Middle frontal gyrus (tissue), 1 donor: Measurements from ENCODE around the gene ALOX15.
"Not testable (repeated sequence)": the region's sequence is repeated elsewhere in the genome, so short reads cannot be mapped to it uniquely, and the experiment has no call there.

Experiments used
- DNase-seq: peaks from one replicate; pipeline ENCODE4 v3.0.0-alpha.2; 2015; ENCODE audit warnings: low spot score; ENCODE audit errors: extremely low spot score

The ALOX15 gene

DNA sequence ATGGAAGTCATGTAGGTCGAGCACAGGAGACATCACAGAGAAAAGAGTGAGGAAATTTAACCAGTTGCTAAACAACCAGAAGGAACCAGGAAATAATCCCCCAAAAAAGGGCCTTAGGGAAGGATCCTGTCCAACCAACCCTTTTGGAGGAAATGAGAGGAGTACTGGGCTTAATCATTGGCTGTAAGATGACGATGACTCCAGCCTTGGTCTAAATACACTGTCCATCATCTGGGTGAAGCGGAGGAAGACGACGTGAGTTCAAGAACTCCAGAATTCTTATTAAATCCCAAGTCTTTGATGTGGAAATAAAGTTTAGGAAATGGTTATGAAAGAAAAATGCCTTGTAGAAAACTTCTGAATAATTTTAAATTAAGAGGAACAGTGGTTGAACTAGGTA is 11.5 kb upstream of the ALOX15 start:
- DNase-seq, result no peak

DNA sequence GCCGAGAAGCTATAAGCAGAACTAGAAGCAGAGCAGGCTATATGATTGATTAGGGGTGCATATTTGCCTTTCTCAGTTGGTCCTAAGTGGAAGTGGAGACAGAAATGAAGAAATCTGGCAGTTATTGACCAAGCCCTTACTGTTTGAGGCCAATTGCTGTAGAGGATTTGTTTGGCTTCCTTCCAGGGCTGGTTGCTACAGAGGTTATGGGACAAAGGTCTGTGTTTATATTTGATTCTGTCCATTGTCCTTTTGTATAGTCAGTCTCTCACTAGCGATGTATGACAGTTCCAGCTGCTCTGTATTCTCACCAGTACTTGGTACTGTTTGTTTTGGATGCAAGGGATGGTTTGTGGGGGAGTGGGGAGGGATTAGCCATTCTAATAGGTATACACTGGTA is 7.3 kb upstream of the ALOX15 start:
- DNase-seq, result no peak

DNA sequence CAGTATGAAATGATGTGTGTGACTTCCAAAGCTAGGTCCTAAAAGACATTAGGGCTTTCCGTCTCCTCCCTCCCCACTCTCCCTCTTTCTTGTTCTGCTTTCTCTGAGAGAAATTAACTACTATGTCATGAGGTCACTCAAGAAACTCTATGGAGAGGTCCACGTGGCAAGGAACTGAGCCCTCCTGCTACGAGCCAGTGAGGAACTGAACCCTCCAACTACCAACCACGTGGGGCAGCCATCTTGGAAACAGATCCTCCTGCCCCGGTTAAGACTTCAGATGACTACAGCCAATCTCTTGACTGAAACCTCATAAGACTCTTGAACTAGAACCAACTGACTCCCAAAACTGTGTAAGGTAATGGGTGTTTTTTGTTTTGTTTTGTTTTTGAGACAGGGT is 4.2 kb upstream of the ALOX15 start:
- no peak for DNase-seq

DNA sequence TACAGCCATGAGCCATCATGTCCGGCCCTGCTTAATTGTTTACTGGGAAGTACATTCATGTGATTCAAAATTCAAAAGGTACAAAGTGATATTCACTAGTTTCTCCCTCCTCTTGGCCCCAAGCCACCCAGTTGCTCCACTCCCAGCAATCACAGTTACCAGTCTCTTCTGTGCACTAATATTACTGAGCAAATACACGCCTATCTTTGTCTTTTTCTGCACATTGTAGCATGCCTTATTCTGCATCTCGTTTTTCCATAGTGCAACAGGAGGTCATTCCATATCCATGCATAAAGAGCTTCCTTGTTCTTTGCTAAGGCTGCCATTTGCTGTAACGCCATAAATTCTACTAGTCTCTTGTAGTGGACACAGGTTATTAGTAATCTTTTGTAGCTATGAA is 2.2 kb upstream of the ALOX15 start:
- no peak for DNase-seq

DNA sequence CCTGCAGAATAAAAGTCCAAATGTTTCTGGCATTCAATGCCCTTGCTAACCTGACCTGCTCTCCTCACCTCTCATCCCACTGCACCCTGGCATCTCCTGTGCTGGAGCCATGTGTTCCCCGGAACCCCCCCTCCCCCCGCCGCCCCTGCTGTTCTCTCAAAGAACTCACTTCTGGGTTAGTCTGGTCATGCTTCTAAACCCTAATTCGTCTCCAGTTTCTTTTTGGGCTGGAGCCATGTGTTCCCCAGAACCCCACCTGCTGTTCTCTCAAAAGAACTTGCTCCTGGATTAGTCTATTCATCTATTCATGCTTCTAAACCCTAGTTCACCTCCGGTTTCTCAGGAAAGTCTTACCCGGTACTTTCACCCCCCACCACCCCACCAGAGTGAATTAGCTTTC is 808 bp upstream of the ALOX15 start:
- no peak for DNase-seq

DNA sequence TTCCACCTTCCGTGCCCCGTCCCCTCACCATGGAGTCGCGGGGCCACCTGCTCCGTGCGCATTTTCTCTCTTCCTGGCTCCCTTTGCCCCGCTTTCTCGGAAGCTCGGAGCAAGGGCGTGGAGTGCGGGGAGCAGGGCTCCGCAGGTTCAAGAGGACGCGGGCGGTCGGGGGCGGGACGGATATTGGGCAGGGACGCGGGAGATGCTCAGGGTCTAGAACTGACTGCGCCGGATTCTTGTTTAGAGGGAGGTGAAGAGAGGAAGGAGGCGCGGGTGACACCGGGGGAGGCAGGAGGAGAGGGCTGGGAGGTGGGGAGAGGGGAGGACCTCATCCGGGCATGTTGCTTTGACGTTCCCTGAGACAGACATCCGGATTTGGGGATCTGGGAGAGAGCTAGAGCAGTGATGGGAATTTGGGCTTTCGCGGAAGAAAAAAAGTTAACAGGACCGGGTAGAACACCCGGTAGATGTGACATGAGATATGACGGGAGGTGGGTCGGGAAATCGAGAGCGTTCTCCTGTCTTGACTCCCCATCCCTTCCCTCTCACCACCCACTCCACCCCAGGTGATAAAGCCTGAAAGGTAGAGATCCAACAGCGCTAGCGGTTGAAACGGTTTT is 799 bp downstream of the ALOX15 start:
- DNase-seq, result not testable (repeated sequence)

DNA sequence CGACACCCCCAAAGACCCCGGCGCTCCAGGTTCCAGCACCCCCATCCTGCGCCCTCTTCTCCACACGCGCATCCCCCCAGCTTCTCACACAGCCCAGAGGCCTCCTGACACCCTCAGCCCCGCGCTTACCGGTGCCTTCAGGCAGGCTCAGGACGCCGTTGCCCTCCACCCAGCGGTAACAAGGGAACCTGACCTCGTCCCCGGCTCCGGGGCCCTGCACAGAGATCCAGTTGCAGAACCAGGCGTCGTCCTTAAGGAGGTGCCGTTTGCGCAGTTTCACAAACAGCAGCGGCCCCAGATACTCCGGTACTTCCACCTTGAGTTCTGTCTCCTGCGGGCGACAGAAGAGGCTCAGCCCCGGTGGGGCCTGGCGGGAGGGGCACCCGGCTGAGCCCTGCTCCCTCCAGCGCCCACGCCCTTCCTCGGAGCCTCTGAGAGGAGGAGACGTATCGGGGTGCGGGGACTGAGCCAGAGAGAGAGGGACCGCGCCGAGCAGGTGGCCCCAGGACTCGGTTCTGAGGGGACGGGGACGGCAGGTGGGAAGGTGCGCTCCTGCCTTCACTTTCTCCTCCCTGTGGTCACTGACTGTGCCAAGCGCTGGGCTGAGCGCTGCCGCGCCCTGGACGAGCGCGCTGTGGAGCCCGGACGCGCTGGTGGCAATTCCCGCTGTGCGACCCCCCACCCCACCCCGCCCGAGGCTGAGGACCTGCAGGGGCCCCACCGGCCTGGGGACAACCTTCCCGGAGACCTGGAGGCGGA is 2.0 kb downstream of the ALOX15 start:
- not testable (repeated sequence) for DNase-seq

DNA sequence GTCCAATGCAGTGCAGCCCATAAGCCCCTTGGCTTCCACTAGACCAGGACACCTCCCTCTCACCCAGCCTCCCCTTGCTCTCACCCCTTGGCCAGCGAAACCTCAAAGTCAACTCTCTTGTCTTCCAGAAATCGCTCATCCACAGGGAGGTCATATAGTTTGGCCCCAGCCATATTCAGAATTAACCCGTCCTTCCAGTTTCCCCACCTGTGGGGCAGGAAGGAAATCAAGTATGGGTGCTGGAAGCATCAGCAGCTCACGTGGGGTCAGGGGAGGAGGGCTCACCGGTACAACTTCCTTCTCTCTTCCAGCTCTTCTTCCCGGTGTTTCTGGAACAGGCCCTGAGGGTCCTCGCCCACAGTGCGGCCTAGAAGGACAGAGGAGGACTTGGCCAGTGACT is 2.7 kb downstream of the ALOX15 start:
- not testable (repeated sequence) for DNase-seq

DNA sequence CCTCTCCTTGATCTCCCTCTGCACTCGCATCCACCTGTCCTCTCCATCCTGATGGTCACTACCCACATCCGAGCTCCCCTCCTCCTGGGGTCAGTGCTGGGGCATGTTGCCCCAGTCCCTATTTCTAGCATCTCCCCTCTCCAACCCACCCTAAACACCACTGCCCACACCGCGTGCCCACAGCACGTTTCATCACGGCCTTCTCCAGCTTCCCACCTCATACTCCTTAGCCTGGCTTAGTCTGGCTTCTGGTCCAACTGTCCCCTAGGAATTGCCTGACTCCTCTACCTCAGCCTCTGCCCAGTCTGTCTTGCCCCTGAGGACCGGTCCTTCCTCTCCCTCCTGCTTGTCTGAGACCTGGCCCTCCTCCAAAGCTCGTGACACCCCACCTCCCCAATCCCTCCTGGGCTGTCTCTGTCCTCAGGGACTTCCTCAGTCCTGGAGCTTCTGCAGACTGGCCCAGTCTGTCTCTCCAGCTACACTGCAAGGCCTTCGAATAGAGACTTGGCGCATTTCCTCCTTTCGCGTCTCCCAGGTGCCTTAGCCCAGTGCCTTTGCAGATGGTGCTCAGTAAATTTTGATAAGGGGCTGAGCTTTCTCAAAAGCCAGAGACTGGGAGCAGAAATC is 4.9 kb downstream of the ALOX15 start:
- no peak for DNase-seq

DNA sequence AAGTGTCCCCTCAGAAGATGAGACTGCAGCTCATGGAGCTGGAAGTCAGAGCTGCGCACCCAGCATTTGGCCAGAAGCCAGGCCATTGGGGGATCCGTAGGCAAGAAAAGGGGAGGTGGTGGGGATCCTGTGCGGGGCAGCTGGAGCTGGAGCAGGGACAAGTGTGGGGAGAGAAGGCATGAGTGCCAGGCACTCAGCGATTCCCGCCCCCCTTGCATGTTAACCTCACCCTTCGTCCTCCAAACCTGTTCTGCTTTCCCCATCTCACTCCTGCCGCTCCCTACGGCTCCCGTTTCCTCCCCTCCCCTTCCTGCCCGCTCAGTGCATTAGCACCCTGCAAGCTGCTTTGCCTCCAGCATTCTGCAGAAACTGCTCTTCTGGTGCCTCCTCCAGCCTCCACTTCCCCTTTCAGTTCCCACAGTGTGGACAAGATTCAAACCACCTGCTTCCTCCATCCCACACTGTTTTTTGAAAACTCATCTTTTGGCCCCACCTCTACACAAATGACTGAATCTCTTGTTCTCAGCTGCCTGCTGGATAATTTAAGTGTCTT is 5.6 kb downstream of the ALOX15 start:
- DNase-seq, result no peak

DNA sequence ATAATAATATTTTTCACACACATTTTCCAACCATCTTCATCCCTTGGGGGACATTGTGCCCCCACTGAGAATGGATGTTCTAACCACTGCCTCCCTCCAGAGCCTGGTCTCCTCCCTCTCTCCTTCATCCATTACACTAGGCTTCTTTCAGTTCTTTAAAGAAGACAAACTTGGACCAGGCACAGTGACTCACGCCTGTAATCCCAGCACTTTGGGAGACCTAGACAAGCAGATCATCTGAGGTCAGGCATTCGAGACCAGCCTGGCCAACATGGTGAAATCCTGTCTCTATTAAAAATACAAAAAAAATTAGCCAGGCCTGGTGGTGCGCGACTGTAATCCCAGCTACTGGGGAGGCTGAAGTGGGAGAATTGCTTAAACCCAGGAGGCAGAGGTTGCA is 6.5 kb downstream of the ALOX15 start:
- no peak for DNase-seq

DNA sequence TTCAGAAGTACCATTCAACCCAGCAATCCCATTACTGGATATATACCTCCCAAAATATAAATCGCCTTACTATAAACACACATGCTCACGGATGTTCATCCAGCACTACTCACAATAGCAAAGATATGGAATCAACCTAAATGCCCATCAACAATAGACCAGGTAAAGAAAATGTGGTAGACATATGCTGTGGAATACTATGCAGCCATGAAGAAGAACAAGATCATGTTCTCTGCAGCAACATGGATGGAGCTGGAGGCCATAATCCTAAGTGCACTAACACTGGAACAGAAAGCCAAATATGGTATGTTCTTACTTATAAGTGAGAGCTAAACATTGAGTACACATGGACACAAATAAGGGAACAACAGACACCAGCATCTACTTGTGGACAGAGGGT is 7.8 kb downstream of the ALOX15 start:
- no peak for DNase-seq

DNA sequence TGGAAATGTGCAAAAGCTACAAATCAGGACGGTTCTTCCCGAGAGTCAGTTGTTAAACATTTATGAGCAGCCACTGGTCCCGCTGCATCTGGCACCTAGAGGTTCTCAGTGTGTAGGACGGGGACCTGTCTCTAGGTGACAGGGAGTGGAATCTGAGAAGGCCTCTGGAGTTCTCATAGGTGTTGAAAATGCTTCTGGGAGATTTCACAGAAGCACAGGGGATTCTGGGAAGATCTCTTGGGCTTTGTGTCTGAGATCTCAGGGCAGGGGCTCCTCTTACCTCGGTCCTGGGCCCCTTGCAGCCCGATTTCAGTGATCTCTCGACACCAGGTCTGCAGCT is 8.9 kb downstream of the ALOX15 start:
- DNase-seq, result no peak

DNA sequence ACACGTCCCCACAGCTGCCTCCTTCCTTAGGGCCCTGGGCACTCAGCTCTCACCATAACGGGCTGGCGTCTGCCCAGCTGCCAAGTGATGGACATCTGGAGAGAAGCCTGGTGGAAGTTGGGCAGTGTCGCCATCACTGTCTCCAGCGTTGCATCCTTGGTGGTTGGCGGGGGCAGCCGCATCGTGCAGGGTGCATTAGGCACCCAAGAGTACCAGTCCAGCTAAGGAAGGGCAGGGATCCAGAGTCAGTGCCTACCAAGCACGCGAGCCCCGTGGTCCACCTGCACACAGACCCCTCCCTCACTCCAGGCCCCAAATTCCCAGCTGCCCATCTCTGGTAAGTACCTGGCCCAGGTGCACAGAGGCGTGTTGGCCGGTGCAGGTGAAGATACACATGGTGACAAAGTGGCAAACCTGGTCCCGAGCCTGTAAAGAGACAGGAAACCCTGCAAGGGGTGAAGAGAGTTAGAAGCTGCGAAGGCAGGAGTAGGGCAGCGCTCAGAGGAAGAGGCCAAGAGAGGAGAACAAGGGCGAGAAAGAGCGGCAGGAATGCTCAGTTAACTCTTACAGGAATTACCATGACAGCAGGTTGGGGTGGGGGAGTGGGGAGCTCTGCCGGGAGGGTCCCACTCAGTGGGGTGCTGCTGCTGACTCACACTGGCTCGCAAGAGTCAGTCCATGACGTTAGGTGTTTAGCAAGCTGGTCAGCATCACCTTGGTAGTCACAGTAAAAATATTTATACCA is 9.5 kb downstream of the ALOX15 start:
- no peak for DNase-seq

DNA sequence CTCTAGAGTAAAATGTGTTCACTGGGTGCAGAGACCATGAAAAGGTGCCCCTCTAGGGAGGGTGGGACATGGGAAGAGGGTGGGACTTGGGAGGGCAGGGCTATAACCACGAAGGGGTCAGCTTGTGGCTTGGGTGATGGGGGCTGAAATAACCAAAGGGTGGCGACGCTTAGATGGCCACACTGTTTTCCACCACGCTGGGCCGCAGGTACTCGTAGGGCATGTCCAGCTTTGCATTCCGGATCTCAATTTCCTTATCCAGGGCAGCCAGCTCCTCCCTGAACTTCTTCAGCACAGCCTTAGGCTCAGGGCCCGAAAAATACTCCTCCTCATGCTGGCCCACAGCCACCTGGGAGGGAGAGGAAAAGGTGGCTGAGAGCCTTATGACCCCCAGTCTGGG is 10.0 kb downstream of the ALOX15 start:
- no peak for DNase-seq

DNA sequence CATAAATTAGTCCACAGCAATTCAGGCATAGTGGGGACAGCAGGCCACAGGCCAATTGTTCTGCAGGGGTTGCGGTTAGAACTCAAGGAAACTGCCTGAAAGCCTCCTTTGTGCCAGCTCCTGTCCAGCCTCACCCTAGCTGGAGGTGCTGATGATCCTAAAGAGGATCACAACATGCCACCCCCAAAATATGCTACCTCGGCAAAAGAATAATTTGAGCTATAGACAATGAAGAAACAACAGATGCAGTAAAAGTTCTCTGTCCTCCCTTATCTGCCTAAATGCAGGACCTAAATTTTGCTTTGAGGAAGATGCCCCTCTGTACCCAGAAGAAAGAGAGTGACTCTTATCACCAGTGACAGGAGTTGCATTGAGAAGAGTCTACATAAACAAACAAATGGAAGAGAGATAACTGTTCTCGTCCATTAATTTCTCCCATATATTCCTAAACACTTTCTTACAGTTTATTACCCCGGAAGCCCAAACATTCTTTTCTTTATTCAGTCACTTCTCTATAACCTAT is 14.7 kb downstream of the ALOX15 start:
- no peak for DNase-seq

DNA sequence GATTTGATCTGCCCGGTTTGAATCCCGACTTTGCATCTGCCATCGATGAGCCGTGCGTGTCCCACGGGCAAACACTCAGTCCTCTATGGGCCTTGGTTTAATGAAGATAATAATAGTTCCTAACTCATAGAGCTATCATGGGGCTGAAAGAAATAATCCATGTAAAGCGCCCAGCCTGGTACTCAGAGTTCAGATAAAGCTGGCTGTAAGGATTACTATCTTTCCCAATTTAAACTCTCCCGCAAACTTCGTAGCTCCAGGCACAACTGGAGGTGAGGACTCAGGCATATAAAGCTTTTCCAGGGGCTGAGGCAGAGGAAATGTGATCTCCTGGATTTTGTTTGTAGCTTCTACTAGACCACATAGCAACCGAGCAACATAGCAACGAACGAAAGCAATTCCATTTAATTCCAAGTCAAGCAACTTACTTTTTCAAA is 16.3 kb downstream of the ALOX15 start:
- DNase-seq, result no peak

DNA sequence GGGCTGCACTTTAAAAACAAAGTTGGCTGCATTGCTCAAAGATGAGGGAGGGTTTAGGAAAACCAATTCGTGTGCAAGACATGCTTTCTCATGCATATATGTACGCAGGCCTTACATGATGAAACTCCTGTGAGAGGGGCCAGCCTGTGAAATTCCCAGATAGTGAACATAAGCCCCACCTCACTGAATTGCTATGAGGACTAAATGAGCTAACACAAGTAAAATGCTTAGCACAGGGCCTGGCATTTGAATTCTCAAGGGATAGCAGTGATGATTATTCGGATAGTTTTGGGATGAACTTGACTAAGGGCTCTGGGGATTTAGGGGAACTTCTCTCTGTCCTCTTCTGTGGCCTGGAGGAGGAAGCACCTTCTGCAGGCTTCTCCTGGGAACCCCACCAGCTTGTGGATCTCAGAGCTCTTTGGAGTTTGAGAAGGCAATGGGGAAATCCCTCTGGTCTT is 17.0 kb downstream of the ALOX15 start:
- DNase-seq, result not testable (repeated sequence)

DNA sequence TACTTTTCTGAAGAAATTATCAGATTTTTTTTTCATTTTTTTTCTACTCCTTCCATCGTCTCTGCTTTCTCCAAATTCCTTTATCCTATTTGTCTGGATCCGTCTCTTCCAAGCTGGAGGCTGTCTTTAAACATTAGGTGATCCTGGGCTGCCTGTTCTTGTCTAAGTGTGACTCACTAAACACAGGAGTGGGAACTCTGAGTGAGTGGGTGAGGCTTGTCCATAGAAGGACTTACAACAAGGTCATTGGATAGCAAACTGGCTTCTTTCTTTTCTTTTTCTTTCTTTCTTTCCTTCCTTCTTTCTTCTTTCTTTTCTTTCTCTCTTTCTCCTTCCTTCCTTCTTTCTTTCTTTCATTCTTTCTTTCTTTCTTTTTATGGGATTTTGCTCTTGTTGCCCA is 18.2 kb downstream of the ALOX15 start:
- no peak for DNase-seq

DNA sequence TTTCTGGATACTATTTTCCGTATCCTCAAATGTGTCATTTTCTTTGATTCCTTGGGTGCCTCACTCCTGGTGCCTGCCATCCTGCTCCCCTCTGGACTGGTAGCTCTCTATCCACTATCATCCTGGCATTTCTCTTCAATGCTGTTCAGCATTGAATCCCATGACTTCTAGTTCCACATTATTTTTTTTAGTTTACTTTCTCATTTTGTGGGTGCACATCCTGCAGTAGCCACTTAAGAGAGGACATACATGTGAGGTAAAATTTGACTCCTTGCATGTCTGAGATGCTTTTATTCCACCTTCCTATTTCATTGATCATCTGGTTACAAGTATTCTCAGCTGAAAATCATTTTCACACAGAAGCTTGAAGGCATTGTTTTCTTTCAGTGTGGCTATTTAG is 19.1 kb downstream of the ALOX15 start:
- DNase-seq, result no peak

DNA sequence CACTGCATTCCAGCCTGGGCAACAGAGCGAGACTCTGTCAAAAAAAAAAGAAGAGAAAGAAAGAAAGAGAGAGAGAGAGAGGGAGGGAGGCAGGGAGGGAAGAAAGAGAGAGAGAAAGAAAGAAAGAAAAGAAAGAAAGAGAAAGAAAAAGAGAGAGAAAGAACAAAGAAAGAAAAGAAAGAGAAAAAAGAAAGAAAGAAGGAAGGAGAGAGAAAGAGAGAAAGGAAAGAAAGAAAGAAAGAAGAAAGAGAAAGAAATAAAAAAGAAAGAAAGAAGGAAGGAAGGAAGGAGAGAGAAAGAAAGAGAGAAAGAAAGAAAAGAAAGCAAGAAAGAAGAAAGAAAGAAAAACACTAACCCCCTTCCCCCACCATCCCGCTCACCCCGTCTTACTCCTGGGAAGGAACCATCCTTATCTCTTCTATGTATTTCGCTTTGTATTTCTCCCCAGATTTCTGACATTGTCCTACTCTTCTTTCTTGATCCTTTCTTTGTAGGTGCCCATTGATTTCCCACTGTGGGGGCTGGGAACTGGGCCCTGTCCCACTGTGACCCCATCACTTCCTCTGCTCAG is 20.9 kb downstream of the ALOX15 start:
- DNase-seq, result no peak
